Endothelial cell (in vitro differentiated cells): ENCODE data around the gene B4GALNT1. TPM values are rescaled to one million over a fixed set of nuclear protein-coding genes. Genes with fewer than 3 reads are reported as not detected.
"Not testable (repeated sequence)": the region's sequence is repeated elsewhere in the genome, so short reads cannot be mapped to it uniquely, and the experiment has no call there.

Experiments used
- DNase-seq: peaks from one replicate; pipeline ENCODE4 v3.0.0; 2021; ENCODE audit warnings: low spot score
- H3K27ac Mint-ChIP-seq: one replicate; pipeline ENCODE4 v1.8.0; 2021; ENCODE audit warnings: mixed read lengths, inconsistent platforms; ENCODE audit not compliant: unreplicated experiment
- H3K27me3 Mint-ChIP-seq: one replicate; pipeline ENCODE4 v1.8.0; 2021; ENCODE audit warnings: mild to moderate bottlenecking, moderate library complexity, mixed read lengths, inconsistent platforms; ENCODE audit not compliant: unreplicated experiment
- H3K36me3 Mint-ChIP-seq: one replicate; pipeline ENCODE4 v1.8.0; 2021; ENCODE audit warnings: mild to moderate bottlenecking, low read depth, mixed read lengths, inconsistent platforms; ENCODE audit not compliant: unreplicated experiment
- H3K4me1 Mint-ChIP-seq: one replicate; pipeline ENCODE4 v1.8.0; 2021; ENCODE audit warnings: mild to moderate bottlenecking, mixed read lengths, inconsistent platforms; ENCODE audit not compliant: unreplicated experiment
- H3K4me3 Mint-ChIP-seq: one replicate; pipeline ENCODE4 v1.8.0; 2021; ENCODE audit warnings: mild to moderate bottlenecking, mixed read lengths, inconsistent platforms; ENCODE audit not compliant: unreplicated experiment
- H3K9me3 Mint-ChIP-seq: one replicate; pipeline ENCODE4 v1.8.0; 2021; ENCODE audit warnings: mixed read lengths, inconsistent platforms; ENCODE audit not compliant: unreplicated experiment
- CTCF ChIP-seq: fragments of 200-600 bp; sonication (generic); IDR thresholded peaks from one replicate; pipeline ENCODE4 v1.5.0; 2021; ENCODE audit warnings: antibody characterized with exemption; ENCODE audit not compliant: unreplicated experiment
- total RNA-seq: library from RNA; stranded (reverse); fragmentation: NEBNext Ultra II Directional; extraction: Animal tissue kit (Norgen Biotek cat#: 25700); gene quantifications from one replicate; pipeline ENCODE4 v1.2.1, GENCODE V29; 2021; ENCODE audit not compliant: unreplicated experiment

Gene B4GALNT1
- total RNA-seq, 1 donor from 2014 or later, result 1.3 TPM

- no peaks in the 10 kb centered on the region for H3K9me3 Mint-ChIP-seq
Observed at GRCh38 chr12:57655541-57656240, 22.7 kb upstream of the B4GALNT1 start.

GRCh38 chr12:57654042-57654441 is 21.0 kb upstream of the B4GALNT1 start:
- no peak overlapping the region for H3K4me3 Mint-ChIP-seq
- TF ChIP-seq CTCF, result no peak
- H3K27me3 Mint-ChIP-seq, result peaks cover 1% of the 10 kb centered on the region
- H3K4me1 Mint-ChIP-seq, result no peaks in the 10 kb centered on the region
- H3K9me3 Mint-ChIP-seq, result no peaks in the 10 kb centered on the region
- H3K27ac Mint-ChIP-seq, result no peak overlapping the region
- no peak for DNase-seq
- H3K36me3 Mint-ChIP-seq, result peaks cover 14% of the 10 kb centered on the region

More at GRCh38 chr12:57655541-57656240, 22.7 kb upstream of the B4GALNT1 start:
- H3K4me3 Mint-ChIP-seq, result no peak overlapping the region
- no peak overlapping the region for H3K27ac Mint-ChIP-seq
- TF ChIP-seq CTCF, result no peak
- peaks cover 15% of the 10 kb centered on the region for H3K36me3 Mint-ChIP-seq
- no peaks in the 10 kb centered on the region for H3K4me1 Mint-ChIP-seq
- no peak for DNase-seq
- H3K27me3 Mint-ChIP-seq, result peaks cover 3% of the 10 kb centered on the region

- DNase-seq, H3K36me3 Mint-ChIP-seq, H3K4me1 Mint-ChIP-seq, H3K4me3 Mint-ChIP-seq, H3K27me3 Mint-ChIP-seq, H3K27ac Mint-ChIP-seq, H3K9me3 Mint-ChIP-seq: not testable (repeated sequence)
Observed at GRCh38 chr12:57646659-57647049, 13.7 kb upstream of the B4GALNT1 start.

- H3K4me3 Mint-ChIP-seq, H3K27ac Mint-ChIP-seq, DNase-seq, H3K27me3 Mint-ChIP-seq, H3K4me1 Mint-ChIP-seq, H3K9me3 Mint-ChIP-seq, H3K36me3 Mint-ChIP-seq: not testable (repeated sequence)
Observed at GRCh38 chr12:57645990-57646658, 13.1 kb upstream of the B4GALNT1 start.

- no peaks in the 10 kb centered on the region for H3K4me1 Mint-ChIP-seq
- H3K36me3 Mint-ChIP-seq, result peaks cover 4% of the 10 kb centered on the region
- no peak for DNase-seq
- H3K27me3 Mint-ChIP-seq, result no peaks in the 10 kb centered on the region
- no peak overlapping the region for H3K4me3 Mint-ChIP-seq
- H3K9me3 Mint-ChIP-seq, result peaks cover 4% of the 10 kb centered on the region
- TF ChIP-seq CTCF, result no peak
- no peak overlapping the region for H3K27ac Mint-ChIP-seq
Observed at GRCh38 chr12:57641699-57642442, 8.9 kb upstream of the B4GALNT1 start.
